GM20000 (cell line): ENCODE measurements around the gene CPNE4.
A peak's percentile ranks its signal among the peaks of the same experiment; 100 is the strongest.

Experiments
- DNase-seq: peaks from one replicate; pipeline ENCODE4 v3.0.0; 2012; ENCODE audit warnings: low spot score
- TF ChIP-seq, protein P1 (sequence below): IDR thresholded peaks from 2 replicates; pipeline ENCODE4 v1.5.1; 2012; ENCODE audit warnings: mild to moderate bottlenecking, control low read depth; ENCODE audit errors: extremely low read depth, missing control alignments

The CPNE4 gene

DNA sequence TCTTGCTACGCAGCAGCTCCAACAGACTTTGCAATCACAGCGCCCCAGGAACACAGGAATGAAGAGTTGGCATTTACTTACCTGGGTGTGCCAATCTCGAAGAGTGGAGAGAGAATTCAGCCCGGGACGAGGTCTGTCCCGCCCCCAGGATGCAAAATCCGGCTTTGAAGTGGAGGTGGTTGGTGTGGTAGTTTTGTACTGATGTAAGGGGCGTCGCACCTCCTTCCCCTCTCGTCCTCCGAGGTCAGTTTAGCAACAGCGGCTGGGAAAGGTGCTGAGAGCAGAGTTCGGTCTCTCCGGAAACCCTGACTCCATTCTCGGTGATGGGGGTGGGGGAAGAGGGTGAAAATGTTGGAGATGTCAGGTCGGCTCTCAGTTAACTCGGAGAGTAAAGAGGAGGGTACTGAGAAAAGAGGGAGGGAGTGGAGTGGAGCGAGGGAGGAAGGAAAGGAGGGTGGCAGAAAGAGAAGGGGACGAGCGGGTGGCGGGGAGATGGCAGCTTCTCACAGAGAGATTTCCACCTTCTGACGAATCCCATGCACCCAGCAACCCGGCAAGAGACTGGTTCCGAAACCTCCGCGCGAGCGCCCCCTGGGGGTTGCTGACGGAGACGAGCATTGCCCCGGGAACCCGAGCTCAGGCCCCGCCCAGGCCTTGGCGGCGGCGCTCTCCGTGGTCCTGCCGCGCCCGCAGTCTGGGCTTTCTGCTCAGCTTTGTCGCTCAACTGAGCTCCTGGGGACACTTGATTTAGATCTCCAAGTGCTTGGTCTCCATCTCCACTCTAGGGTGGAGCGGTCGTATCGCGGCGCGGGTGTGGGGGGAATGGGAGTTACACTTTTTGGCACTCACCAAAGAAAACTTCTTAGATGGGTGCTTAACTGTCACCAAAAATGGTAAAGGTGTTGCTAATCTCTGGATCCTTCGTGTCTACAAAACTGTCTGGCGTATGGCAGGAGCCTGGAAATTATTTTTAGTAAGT, at the start of gene CPNE4:
TSS of gene CPNE4 (minus strand) at position 529 of the 979 bp plus-strand sequence.
- DNase-seq: peak; percentile 82
- TF ChIP-seq, protein P1, sequence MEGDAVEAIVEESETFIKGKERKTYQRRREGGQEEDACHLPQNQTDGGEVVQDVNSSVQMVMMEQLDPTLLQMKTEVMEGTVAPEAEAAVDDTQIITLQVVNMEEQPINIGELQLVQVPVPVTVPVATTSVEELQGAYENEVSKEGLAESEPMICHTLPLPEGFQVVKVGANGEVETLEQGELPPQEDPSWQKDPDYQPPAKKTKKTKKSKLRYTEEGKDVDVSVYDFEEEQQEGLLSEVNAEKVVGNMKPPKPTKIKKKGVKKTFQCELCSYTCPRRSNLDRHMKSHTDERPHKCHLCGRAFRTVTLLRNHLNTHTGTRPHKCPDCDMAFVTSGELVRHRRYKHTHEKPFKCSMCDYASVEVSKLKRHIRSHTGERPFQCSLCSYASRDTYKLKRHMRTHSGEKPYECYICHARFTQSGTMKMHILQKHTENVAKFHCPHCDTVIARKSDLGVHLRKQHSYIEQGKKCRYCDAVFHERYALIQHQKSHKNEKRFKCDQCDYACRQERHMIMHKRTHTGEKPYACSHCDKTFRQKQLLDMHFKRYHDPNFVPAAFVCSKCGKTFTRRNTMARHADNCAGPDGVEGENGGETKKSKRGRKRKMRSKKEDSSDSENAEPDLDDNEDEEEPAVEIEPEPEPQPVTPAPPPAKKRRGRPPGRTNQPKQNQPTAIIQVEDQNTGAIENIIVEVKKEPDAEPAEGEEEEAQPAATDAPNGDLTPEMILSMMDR: peak; percentile 46

DNA sequence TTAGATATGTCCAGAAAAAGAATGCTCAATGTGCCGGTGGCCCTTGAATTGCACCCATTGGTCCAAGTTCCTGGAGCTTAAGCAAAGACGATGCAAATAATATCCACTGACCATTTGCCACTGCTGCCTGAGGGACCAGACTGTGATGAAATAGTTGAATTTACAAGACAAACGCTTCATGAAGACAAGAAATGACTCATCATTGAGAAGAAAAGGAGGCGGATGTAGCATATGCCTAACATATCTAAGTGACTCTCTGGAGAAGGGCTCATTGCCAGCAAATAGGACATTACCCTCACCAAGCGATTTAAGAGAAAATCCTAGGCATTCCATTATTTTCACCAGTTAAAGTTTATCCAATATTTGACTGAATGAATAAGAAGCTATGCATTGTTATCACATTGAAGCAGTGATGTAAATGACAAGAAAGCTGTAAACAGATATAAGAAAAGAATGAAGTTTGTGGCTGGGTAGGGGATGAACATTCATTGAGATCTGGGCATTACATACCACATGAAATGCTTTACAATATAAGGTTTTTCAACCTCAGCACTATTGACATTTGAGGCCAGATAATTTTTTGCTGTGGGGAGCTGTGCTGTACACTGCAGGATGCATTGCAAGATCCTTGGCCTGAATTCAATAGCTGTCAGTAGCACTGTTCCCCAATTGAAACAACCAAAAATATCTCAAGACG, 48.9 kb upstream of the CPNE4 start:
- TF ChIP-seq, protein P1: no peak
- DNase-seq: no peak

DNA sequence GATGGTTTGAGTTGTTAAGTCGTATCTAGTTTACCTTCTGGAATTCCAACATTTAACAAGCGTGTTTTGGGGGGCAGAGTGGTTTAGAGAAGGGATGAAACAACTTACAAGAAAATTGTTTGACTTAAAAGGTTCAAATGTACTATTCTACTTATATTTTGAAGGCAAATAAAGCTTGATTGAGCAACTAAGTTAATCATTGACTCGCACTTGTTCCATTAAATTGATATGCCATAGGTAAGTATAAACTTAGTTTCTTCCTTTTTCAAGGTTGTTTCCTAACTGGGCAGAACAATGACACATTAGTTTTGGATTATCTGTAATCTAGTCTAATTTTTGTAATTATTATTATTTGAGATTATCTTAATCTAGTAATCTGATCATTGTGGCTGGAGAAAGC, 48.3 kb upstream of the CPNE4 start:
- no peak for DNase-seq
- TF ChIP-seq, protein P1: no peak

DNA sequence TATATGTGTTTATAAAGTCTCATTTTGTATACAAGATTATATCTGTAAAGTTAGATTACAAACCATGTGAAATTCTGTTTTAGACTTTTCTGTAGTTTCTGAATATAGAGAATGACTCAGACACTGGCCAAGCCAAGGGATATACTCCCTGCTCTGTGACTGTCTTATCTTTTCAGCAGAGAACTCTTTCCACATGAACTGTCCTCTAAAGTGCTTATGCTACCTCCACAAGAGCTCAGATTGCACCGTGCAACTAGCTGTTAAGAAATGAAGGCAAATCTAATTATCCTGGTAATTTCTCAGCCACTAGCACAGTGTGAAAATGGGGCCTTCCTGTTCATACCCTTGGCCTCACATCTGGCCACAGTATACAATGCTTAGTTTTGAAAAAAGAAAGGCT, 44.3 kb upstream of the CPNE4 start:
- TF ChIP-seq, protein P1: no peak

DNA sequence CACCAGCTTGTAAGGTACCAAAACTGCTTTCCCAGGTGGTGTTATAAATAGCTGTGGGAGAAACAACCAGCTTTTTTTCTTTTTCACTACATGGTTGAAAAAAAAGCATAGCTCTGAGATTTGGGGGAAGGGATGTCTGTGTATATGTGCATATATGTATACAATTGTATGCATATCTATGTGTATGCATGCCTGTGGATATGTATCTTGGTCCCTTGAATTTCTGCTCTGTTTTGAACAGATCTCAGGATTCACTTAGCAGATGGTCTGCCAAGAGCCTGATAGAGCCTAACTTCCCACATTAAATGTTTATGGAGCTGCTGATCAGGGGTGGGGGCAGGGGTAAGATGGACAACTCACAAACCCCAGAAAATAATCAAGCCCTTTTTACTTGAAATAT, 39.0 kb upstream of the CPNE4 start:
- no peak for DNase-seq
- TF ChIP-seq, protein P1: no peak

More for the DNA sequence above, 44.3 kb upstream of the CPNE4 start:
- DNase-seq: no peak

DNA sequence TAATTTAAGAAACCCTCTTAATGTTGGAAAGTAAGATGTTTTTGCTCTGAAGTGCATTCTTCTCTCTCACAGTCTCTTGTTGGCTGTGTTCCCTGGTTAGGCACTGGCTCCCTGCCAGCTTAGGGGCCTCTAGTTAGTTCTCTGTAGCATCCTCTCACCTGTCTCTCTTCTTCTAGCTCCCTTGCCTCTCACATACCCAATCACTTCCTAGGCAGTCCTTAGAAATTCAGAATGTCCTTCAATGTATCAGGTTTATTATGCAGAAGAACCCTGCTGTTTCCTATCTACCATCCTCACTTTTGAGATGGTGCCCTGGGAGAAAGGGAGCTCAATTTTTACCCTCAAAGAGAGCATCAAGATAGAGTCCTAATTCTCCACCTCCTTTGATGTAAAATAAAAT, 36.2 kb upstream of the CPNE4 start:
- DNase-seq: no peak
- TF ChIP-seq, protein P1: no peak

DNA sequence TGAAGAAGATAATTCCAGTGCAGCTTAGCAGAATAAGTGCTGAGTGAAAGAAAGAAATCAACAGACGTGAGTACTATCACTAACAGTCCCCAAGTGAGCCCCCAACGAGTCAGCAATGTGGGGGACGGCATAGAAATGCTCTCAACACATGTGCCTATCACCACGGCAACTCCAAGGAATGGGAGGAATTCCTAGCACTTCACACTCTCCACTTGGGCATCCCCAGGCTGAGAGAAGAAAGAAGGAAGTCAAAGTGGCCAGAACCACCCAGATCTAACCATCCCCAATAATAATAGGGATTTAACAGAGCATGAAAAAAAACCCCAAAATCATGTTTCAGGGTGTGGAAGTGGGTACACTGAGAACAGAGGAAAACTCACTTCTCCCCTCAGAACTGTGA, 29.3 kb upstream of the CPNE4 start:
- no peak for DNase-seq
- TF ChIP-seq, protein P1: no peak
